HUDEP-2 (cell line): Measurements from ENCODE around the gene TNFRSF9.
"Not testable (repeated sequence)": the region's sequence is repeated elsewhere in the genome, so short reads cannot be mapped to it uniquely, and the experiment has no call there.

Source experiments
- DNase-seq, 76 experiments: peaks; one replicate each; lab custom pipeline; 2025; ENCODE audit not compliant: unreplicated experiment in 76 of 76; lab: John Stamatoyannopoulos, UW

The TNFRSF9 gene

DNA sequence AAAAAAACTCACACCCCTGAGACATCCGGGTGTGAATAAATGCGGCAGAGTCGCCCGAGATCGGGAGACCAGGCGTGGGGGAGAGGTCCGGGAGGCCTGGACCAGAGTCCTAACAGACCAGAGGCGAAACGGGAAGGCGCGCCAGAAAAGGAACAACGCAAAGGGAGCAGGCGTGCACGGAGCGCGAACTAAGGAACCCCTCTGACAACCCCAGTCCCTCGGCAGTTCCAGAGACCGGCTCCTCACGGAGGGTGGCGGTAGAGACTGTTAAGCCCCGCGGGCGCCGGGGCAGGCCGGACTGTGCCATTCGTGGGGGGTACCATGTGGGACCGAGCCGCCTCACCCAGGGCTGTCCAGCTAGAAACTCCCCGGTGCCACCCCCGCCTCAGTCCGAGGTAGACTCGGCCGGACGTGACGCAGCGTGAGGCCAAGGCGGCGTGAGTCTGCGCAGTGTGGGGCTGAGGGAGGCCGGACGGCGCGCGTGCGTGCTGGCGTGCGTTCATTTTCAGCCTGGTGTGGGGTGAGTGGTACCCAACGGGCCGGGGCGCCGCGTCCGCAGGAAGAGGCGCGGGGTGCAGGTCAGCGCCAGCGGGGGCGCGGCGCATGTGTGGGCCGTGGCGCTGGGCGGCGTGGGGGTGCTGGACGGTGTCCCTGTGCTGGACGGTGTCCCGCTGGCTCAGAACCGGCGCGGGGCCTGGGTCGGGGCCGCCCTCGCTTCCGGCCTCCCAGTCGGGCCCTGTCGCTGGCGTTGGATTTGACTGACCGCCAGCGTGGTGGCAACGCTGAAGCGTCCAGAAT is 20.8 kb upstream of the TNFRSF9 start, which contains the start of gene PARK7:
PARK7 (plus strand) TSS at position 496 of the 798 bp plus-strand sequence. CDS start 1,075 bp downstream, outside the sequence.
- DNase-seq = peak; percentile 56 to 99 (median 99)

DNA sequence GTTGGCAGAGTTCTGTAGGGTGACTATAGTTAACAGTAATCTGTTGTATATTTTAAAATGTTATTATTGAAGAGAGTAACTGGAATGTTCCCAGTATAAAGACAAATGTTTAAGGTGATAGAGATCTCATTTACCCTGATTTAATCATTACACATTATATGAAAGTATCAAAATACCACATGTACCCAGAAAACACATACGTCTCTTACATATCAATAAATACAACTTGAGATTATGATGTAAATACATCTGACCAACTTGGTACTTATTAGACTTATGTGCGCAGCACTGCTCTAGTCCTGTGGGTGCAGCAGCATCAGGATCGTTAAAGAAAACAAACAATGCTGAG is 20.2 kb upstream of the TNFRSF9 start:
- no peak for DNase-seq

GRCh38 chr1:7960165-7960564 is 19.5 kb upstream of the TNFRSF9 start:
- peak in 1 of 76 experiments; percentile 5 for DNase-seq

DNA sequence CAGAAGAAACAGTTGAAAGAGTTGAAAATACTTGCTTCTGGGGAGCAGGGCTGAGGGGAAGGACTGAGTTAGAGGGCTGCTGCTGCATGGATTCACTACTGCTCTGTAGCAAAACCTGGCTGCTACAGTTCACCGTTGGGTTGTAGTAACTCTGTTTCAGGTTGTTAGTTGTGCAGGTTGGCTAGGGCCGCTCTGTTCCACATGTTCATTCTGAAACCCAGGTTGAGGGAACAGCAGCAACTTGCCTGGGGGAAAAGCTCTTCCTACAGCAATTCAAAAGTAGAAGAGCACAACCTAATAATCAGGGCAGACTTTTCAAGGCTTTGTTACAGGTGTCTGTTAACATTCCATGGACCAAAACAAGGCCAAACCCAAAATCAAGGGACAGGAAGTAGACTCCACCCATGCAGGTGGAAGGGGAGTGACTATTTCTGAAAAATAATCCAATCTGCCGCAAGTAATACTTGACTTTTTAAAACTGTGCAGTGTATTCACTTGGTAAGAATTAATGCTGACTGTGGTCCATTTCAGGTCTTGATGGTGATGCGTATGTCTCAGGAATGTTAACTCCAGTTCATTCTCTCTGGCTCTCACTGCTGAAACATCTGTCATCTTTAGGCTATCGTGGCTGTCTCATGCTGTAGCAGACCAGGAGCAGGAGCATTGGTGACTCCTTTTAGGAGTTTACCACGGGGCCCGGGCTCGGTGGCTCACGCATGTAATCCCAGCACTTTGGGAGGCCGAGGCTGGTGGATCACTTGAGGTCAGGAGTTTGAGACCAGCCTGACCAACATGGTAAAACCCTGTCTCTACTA is 15.8 kb upstream of the TNFRSF9 start:
- DNase-seq = no peak

- peak in 1 of 76 experiments; percentile 31 for DNase-seq
These were observed 14.0 kb upstream of the TNFRSF9 start for GRCh38 chr1:7954683-7955082.

DNA sequence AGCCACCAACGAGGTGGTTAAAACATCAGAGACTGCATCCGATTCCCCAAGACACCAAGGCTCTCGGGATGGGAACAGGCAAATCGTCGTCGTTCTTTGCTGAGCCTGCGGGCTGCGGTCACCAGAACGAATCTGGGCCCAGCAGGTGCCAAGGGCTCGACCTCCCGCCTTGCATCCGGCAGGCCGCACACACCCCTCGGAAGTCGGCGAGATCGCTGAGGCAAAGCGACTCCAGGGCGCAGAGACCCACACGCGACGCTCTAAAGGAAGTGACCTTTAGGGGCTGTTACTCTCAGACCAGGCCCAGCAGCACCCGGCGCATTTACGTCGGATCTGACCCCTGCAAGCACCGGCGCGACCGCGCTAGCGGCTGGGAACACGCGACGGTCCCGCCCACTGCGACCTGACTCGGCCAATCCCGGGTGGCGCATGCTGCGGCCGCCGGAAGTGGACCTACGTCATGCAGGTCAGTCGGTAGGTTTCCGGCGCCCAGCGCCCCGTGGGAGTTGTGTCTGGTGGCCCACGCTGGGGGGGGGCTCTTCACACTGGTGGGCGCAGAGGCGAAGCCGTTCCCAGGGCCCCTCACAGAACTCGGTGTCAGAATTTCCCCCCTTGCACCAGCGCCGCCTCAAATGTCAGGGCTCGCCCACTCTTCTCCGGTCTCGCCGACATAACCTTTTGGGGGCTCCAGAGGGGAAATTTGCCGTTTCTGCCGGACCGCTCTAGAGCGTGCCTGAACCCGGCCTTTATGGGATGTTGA is 13.4 kb upstream of the TNFRSF9 start:
- DNase-seq = peak; percentile 26 to 97 (median 90)

- DNase-seq = not testable (repeated sequence)
These were observed 12.2 kb upstream of the TNFRSF9 start for GRCh38 chr1:7952791-7953190.

GRCh38 chr1:7948960-7949359 is 8.3 kb upstream of the TNFRSF9 start:
- DNase-seq = no peak

- DNase-seq = no peak
These were observed 2.6 kb upstream of the TNFRSF9 start for GRCh38 chr1:7943251-7943650.

DNA sequence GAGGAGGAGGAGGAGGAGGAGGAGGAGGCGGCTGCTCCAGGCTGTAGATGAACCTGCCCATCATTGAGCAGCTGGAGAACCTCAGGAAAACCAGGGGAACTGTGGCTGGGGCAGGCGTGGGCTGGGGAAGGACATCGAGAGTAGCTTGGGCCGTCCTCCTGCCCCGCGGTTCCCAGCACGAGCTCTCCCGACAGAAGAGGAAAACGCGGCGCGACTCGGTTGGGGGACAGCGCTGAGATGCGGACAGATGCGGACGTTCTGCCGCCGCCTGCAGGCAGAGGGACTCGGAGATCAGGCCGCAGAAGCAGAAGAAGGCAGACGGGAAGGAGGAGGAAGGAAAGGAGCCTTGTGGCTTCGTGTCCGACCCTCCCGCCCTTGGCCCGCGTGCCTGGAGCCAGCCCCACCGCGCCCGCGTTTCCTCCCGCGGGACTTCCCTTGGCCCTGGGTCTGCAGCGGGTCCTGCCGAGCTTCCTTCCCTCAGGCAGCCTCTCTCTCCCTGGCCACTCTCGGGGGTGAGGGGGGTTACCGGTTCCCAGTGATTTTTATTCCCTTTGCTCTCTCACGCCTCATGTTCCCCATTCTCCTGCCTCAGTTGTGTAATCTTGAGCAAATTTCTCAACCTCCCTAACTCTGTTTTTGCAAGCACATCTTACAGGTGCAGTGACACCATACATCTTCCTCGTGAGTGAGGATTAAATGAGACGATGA is 1.7 kb upstream of the TNFRSF9 start:
- DNase-seq = peak in 38 of 76 experiments; percentile 3 to 47 (median 20)

GRCh38 chr1:7941437-7941793 is 776 bp upstream of the TNFRSF9 start:
- DNase-seq = no peak

GRCh38 chr1:7940034-7940433 is 605 bp downstream of the TNFRSF9 start:
- DNase-seq = no peak

DNA sequence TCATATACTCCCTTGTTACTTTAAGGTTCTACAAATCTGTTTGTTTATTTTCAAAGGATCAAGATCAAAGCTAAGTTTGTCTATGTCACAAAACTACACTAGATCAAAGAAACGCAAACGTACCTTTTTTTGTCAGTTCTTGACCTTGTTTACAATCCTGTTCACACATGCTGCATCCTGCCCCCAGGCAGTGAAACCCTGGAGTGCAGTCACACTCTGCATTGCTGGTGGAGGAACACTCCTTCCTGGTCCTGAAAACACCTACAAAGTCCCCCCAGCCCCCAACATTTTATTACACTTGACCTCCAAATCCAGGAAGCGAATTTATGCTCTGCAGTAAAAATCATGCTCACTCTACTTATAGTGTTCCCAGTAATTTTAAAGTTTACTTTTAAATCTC is 2.6 kb downstream of the TNFRSF9 start:
- no peak for DNase-seq

GRCh38 chr1:7932524-7933138 is 8.0 kb downstream of the TNFRSF9 start:
- no peak for DNase-seq

DNA sequence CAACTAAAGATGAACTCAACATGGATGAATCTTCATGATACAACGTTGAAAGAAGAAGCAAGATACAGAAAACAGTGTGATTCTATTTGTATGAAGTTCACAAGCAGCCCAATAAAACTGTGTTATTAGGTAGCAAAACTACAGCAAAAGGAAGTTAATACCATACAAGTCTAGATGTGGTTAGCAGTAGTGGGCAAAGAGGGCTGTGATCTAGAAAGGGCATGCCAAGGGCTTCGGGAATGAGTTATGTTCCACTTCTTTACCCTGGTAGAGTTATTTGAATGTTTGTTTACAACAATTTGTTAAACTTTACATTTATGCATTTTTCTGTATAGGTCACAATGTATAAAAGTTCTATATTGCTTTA is 9.2 kb downstream of the TNFRSF9 start:
- DNase-seq = no peak

GRCh38 chr1:7930645-7931445 is 9.8 kb downstream of the TNFRSF9 start:
- no peak for DNase-seq

DNA sequence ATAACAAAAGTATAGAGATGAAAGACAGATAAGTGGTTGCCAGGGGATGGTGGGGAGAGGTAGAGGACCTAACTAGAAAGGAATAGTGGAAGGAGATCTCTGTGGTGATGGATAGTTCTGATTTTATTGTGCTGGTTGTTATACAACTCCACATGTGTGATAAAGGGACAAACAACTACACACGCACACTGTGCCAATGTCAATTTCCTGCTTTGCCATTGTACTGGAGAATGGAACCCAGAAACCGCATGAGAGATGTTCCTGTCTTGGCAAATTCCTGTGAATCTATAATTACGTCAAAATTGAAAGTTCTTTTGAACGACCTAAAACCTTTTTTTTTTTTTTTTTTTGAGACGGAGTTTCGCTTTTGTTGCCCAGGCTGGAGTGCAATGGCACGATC is 11.0 kb downstream of the TNFRSF9 start:
- no peak for DNase-seq

- DNase-seq = no peak
These were observed 12.4 kb downstream of the TNFRSF9 start for GRCh38 chr1:7928247-7928646.

DNA sequence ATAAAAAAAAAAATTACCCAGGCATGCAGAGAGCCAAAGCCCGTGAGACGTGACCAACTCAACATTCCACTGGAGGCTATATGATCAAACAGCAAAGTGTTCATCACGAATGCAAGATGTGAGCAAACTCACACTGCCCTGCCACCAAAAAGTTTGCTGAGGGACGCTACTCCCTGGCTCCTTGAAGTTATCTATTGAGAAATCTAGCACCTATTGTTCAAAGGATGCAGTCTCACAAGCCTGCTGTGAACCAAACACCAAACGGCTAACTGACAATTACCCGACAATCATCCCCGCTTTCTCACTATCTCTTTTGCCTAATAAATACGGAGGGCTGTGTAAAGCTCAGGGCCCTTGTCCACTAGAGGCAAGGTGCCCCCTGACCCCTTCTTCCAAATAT is 13.6 kb downstream of the TNFRSF9 start:
- DNase-seq = not testable (repeated sequence)
